IPS-18c (cell line): ENCODE data around the gene ETV1.

Source experiments
- H3K4me3 ChIP-seq: 2 replicates; pipeline ENCODE4 v1.7.0; 2013; ENCODE audit warnings: low read depth, mild to moderate bottlenecking, low read length, moderate library complexity; ENCODE audit not compliant: insufficient read depth
- H3K9me3 ChIP-seq: one replicate; pipeline ENCODE4 v1.6.1; 2013; ENCODE audit warnings: mild to moderate bottlenecking, low read length, moderate library complexity; ENCODE audit not compliant: control insufficient read depth, insufficient read depth

ETV1 gene

GRCh38 chr7:13990319-13990983, 985 bp upstream of the ETV1 start:
- H3K4me3 ChIP-seq = peak overlapping the region; percentile 68
- H3K9me3 ChIP-seq = no peaks in the 10 kb centered on the region

GRCh38 chr7:13989949-13990305, 461 bp upstream of the ETV1 start:
- Histone ChIP-seq H3K9me3 (no peaks in the 10 kb centered on the region), H3K4me3 (peak overlapping the region; percentile 68)

GRCh38 chr7:13988731-13989125, 738 bp downstream of the ETV1 start:
- H3K9me3 ChIP-seq = no peaks in the 10 kb centered on the region
- H3K4me3 ChIP-seq = peak overlapping the region; percentile 68

GRCh38 chr7:13988065-13988464, 1.4 kb downstream of the ETV1 start:
- H3K4me3 ChIP-seq = peak overlapping the region; percentile 68
- no peaks in the 10 kb centered on the region for H3K9me3 ChIP-seq

GRCh38 chr7:13987395-13987794, 2.1 kb downstream of the ETV1 start:
- Histone ChIP-seq H3K9me3 (no peaks in the 10 kb centered on the region), H3K4me3 (no peak overlapping the region)

DNA sequence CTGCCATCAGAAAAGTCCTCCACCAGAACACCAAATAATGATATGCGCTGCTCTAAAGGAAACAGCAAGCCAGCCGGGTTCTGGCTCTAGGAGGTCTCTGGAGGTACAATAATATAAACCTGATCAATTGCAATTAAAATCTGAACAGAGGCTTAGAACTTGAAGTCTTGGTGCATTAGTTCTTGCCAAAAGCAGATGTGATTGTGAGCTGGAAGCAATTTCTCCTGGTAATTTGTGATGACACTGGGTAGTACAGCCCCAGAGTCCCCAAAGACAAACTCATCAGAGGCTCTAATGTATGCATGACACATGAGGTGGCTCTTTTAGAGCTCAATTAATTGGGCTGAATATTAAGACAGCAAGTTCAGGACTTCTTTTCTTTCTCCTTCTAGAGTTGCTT, 3.3 kb downstream of the ETV1 start:
- Histone ChIP-seq H3K9me3 (no peaks in the 10 kb centered on the region), H3K4me3 (no peak overlapping the region)

- Histone ChIP-seq H3K9me3 (no peaks in the 10 kb centered on the region), H3K4me3 (no peak overlapping the region)
Observed at GRCh38 chr7:13984831-13985685, 4.4 kb downstream of the ETV1 start.

DNA sequence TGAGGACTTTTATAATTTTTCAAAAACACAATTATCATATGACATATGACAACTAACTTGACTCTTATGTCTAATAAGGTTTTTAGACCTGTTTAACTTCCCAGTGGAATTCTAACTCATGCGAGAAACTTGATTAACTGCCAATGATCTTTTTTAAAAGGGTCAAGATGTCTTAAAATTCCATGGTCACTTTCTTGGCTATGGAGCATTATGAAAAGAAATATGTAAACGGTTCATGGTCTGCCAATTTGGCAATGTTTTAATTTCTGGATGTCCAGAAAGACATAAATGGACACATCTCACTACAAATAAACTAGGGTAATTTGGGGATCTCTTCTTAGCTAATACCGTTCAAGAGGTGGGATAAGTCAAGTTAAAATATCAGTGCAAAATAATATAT, 5.4 kb downstream of the ETV1 start:
- no peak overlapping the region for H3K4me3 ChIP-seq
- H3K9me3 ChIP-seq = no peaks in the 10 kb centered on the region

- Histone ChIP-seq H3K9me3 (no peaks in the 10 kb centered on the region), H3K4me3 (no peak overlapping the region)
Observed at GRCh38 chr7:13982940-13983677, 6.4 kb downstream of the ETV1 start.

DNA sequence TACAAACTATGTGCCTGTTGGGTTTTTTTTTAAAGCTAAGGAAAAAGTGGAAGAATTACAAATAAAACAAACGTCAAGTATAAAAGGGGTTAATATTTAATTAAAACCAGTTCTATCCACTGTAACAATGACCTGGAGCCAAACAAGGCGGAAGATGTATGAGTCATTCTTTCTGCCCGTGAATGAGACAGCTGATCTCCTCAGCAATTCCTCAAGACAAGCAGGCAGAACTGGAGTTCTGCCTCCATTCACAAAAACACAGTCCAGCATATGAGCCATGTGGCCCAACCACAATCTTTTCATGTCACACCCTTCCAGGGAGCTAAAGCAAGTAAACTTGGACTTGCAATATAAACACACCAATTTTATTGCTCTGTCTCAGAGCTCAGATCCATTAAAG, 8.4 kb downstream of the ETV1 start:
- Histone ChIP-seq H3K4me3 (no peak overlapping the region), H3K9me3 (no peaks in the 10 kb centered on the region)

DNA sequence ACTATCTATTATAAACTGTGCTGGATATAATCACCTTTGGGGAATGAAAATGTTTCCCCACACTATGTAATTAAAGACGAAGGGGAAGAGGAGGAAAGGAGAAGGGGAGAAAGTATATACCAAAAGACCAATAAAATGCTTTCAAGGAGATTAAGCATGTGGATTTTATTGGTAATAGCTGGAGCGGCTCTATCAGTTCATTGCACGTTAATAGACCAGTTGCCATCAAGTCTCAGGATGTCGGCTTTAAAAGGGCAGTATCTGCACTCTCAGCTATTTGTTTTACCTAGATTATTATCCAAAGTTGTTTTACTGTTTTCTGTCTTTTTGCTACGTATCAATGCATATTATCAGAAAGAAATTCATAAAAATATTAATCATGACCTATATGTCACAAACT, 9.0 kb downstream of the ETV1 start:
- H3K4me3 ChIP-seq = no peak overlapping the region
- no peaks in the 10 kb centered on the region for H3K9me3 ChIP-seq

DNA sequence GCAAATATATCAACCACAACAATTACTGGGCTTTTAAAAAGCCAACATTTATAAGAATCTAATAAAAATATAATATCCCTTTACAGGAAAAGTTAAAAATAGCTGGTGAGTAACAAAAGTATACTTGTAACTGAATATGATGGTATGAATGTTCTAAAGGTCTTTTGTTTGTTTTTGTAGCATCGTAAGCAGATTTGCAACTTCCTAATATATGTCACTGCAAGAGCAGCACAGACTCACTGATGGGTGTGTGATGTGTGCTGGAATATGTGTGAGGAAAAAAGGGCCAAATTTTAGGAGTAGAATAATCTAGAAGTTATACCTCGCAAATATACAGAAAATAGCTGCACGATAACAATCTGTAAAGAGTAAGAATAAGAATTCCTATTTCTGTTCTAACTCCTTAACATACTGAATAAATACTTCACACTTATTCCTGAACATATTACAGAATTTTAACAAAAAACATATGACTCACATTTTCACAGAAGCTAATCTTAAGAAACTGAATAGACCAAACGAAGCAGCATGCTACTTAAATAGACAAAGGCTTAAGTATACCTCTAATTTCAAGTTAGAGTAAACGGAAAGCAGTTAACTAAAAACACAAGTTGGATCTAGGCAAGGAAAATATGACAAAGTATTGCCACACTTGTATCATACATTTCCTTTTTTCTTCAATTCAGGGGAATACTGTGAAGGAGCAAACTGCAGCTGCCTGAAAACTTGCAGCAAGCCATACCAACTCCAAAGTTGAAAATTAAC, 9.6 kb downstream of the ETV1 start:
- Histone ChIP-seq H3K9me3 (no peaks in the 10 kb centered on the region), H3K4me3 (no peak overlapping the region)

GRCh38 chr7:13976594-13976993, 12.9 kb downstream of the ETV1 start:
- H3K4me3 ChIP-seq = no peak overlapping the region
- no peaks in the 10 kb centered on the region for H3K9me3 ChIP-seq

- H3K4me3 ChIP-seq = no peak overlapping the region
- no peaks in the 10 kb centered on the region for H3K9me3 ChIP-seq
Observed at GRCh38 chr7:13965077-13965476, 24.4 kb downstream of the ETV1 start.

- Histone ChIP-seq H3K9me3 (no peaks in the 10 kb centered on the region), H3K4me3 (no peak overlapping the region)
Observed at GRCh38 chr7:13963925-13964324, 25.5 kb downstream of the ETV1 start.

DNA sequence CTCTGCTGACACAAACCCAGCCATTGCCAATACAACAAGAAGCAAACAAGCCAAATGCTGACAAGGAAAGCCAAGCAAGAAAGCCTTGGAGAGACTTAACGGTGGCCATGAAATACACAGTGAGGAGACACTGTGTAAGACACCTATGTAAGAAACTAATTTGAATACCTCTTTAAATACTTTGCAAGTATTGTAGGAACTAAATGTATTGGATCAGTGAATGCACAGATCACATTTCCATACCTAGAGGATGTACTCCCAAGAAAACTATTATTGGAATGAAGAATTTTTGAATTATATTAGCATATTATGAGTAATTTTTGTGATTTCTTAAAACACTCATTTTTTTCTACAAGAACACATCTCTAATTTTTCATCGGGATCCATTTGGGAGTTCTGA, 34.0 kb downstream of the ETV1 start:
- H3K9me3 ChIP-seq = no peaks in the 10 kb centered on the region
- no peak overlapping the region for H3K4me3 ChIP-seq

DNA sequence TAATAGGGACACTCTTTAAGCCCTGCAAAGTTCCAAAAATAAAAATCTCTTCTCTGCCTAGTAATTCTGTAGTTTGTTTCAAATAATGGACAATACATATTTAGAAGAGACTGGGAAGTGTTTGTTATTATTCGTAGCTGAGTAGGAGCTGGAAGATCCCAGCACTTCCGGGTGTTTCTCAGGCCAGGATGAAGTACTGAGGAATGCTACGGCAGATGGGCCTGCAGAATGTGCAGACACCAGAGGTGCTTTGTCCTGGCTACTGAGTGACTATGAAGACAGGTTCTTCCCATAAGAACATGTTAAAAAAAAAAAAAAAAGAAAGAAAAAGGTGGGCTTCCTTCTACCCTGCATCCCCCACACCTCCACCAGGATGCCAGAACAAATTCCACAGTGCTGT, 36.1 kb downstream of the ETV1 start:
- Histone ChIP-seq H3K4me3 (no peak overlapping the region), H3K9me3 (no peaks in the 10 kb centered on the region)
